ENCODE results near the gene YIPF4.

The YIPF4 gene

DNA sequence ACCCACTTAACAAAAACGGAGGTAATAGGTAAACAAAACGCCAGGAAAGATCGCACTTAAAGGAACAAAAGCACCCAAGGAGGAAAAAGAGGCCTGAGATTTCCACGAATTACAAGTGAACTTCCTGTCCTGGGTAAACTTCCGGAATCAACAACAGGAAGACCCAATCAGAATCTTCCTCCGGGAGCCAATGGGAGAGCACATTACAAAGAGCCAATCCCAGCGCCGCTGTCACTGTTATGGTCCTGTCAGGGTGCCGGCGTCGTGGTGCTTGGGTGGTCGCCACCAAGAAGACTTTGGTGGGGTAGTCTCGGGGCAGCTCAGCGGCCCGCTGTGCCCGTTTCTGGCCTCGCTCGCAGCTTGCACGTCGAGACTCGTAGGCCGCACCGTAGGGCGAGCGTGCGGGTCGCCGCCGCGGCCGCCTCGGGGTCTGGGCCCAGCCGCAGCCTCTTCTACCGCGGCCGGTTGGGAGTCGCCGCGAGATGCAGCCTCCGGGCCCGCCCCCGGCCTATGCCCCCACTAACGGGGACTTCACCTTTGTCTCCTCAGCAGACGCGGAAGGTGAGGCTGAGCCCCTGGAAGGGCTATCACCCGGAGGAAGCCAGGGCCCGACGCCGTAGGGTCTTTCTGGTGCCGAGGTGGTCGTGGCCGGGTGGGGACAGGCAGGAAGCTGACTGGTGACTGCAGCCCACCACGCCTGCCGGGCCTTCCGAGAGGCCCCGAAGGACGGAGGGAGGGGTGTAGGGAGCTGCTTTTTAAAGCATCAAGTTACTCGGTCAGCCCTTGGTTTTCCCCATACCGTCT is at the start of gene YIPF4:
TSS of gene YIPF4 (plus strand) at position 231 of the 804 bp plus-strand sequence. CDS start at position 483, 252 bp downstream.
- DNase-seq (ENCODE audit: insufficient read length, low spot score) (peak; percentile 98), FAIRE-seq (peak; percentile 81)
- TF ChIP-seq, protein P1, sequence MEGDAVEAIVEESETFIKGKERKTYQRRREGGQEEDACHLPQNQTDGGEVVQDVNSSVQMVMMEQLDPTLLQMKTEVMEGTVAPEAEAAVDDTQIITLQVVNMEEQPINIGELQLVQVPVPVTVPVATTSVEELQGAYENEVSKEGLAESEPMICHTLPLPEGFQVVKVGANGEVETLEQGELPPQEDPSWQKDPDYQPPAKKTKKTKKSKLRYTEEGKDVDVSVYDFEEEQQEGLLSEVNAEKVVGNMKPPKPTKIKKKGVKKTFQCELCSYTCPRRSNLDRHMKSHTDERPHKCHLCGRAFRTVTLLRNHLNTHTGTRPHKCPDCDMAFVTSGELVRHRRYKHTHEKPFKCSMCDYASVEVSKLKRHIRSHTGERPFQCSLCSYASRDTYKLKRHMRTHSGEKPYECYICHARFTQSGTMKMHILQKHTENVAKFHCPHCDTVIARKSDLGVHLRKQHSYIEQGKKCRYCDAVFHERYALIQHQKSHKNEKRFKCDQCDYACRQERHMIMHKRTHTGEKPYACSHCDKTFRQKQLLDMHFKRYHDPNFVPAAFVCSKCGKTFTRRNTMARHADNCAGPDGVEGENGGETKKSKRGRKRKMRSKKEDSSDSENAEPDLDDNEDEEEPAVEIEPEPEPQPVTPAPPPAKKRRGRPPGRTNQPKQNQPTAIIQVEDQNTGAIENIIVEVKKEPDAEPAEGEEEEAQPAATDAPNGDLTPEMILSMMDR (IDR thresholded peaks at IDR 0.05; ENCODE audit: insufficient read depth, missing control alignments) = no peak

DNA sequence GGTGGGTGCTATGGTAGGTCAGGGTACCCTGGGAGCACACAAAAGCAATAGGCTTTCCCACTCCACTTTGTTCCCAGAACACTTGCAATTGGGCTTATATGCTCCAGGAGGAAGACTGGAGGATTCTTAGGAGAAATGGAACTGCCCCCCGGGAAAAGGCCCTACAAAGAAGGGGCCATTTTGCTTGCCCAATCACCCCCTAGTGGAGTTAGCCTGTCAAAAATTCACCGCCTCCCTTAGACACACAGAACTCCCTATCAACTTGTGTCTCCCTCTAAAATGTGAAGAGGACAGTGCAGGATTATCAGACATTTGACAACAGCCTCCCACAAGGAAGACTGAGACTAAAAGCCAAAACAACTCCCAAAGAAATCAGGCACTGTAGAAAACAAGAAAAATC is 49.5 kb upstream of the YIPF4 start:
- TF ChIP-seq, protein P1 (IDR thresholded peaks at IDR 0.05; ENCODE audit: insufficient read depth, missing control alignments) = no peak
- DNase-seq (ENCODE audit: insufficient read length, low spot score) (no peak), FAIRE-seq (no peak)

DNA sequence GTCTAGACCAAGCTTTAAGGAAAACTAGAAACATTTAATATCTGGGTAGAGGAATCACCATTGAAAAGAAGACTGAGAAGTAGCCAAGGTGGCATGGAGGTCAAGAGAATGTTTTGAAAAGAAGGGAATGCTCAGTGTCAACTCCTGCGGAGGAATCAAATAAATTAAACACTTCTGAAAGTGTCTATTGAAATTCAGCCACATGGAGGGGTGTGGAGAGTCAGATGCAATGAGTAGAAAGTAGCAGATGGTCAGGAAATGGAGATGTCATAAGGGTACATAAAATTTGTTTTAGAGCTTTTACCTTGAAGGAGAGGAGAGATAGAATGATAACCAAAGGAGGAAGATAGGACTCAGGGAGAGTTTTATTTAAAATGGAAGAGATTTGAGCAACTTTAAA is 48.1 kb upstream of the YIPF4 start:
- DNase-seq (ENCODE audit: insufficient read length, low spot score) (no peak), FAIRE-seq (no peak)
- TF ChIP-seq, protein P1 (IDR thresholded peaks at IDR 0.05; ENCODE audit: insufficient read depth, missing control alignments) = no peak

DNA sequence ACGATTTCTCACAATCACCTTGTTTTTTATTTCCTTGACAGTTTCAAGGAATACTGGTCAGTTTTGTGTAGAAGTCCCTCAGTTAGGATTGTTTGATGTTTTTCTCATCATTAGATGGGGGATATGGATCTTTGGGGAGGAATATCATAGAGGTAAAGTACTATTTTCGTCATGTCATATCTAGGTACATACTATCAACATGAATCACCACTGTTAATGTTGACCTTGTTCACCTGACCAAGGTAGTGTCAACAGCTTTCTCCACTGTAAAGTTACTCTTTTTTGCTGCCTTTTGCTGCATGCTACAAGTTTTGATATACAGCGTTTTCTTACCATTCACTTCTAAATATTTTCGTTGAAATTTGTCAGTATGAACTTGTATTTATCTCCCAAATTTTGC is 45.7 kb upstream of the YIPF4 start:
- DNase-seq (ENCODE audit: insufficient read length, low spot score) = no peak
- no peak for FAIRE-seq
- TF ChIP-seq, protein P1 (IDR thresholded peaks at IDR 0.05; ENCODE audit: insufficient read depth, missing control alignments) = no peak

DNA sequence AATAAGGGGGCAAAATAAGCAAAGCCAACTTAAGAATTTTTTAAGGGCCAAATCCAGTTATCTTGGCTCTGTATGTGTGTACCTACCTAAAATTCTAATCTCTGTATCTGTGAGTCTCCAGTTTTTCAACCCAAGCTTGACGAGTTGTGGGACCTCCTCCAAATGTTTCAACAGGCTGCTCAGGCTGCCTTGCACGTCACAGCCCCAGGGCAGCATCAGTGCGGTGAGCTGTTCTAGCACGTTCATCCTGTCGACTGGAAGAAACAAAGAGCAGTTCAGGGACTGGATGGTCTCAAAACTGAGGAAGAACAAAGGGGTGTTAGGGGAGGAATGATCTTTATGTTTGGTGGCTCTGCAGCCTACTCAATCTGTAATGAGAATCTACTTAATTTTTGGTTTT is 42.4 kb upstream of the YIPF4 start:
- TF ChIP-seq, protein P1 (IDR thresholded peaks at IDR 0.05; ENCODE audit: insufficient read depth, missing control alignments) = no peak
- DNase-seq (ENCODE audit: insufficient read length, low spot score) (no peak), FAIRE-seq (no peak)

DNA sequence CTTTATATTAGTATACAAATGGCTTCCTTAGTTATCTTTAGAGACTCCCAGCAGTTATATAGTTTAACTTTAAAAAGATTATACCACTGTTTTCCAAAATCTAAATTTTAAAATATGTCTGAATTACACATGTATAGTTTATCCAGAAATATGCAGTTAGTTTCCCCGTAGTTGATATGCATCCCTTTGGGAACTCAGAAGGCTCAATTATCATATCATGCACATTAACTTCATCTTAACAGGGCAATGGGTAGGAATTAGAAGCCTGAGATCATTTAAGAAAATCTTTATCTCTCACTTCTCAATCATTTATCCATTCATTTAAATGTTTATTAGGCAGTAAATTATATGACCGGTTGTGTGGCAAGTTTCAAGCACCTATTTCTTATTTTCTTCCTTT is 40.2 kb upstream of the YIPF4 start:
- no peak for FAIRE-seq
- TF ChIP-seq, protein P1 (IDR thresholded peaks at IDR 0.05; ENCODE audit: insufficient read depth, missing control alignments) = no peak
- DNase-seq (ENCODE audit: insufficient read length, low spot score) = no peak

DNA sequence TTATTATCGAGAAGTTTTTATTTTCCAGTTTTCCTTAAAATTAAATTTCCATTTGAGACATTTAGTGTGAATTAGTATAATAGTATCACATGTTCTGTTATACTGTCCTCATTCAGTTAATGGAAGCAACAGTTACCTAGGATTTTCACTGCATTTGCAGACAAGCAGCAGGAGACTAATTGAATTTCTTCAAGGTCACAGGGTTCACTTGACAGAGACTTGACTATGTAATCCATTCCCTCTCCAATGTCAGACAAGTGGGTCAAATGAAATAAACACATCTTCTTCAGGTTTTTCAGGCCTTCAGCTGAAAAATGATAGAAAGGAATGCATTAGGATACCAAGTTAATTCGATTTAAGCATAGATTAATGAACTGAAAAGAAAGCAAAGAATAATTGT is 39.7 kb upstream of the YIPF4 start:
- FAIRE-seq (no peak), DNase-seq (ENCODE audit: insufficient read length, low spot score) (no peak)
- TF ChIP-seq, protein P1 (IDR thresholded peaks at IDR 0.05; ENCODE audit: insufficient read depth, missing control alignments) = no peak
